Panc1 (cell line): Measurements from ENCODE around the gene KLF2.

ENCODE experiments used
- CTCF ChIP-seq: fragments of 450-650 bp; IDR thresholded peaks from 2 replicates; pipeline ENCODE4 v1.5.1; 2017; ENCODE audit warnings: mild to moderate bottlenecking
- POLR2AphosphoS5 ChIP-seq: IDR thresholded peaks from 2 replicates; pipeline ENCODE4 v1.6.1; 2012; ENCODE audit warnings: mild to moderate bottlenecking, low read depth, low read length, moderate library complexity

GRCh38 chr19:16347706-16348105 lies 23.1 kb downstream of the KLF2 start:
- TF ChIP-seq CTCF (no peak), POLR2AphosphoS5 (no peak)
